Fibroblast of skin of left quadriceps (primary cell): Measurements from ENCODE around the gene OPA3.
A peak's percentile ranks its signal among the peaks of the same experiment; 100 is the strongest.

Experiments
- DNase-seq, 2 experiments: peaks; one replicate each; pipeline ENCODE4 v3.0.0-alpha.2; 2013; ENCODE audit warnings: low read depth in 2 of 2

Gene OPA3

GRCh38 chr19:45567609-45568008 lies 17.0 kb downstream of the OPA3 start:
- no peak for DNase-seq

- no peak for DNase-seq
Observed at GRCh38 chr19:45564131-45564780, 20.3 kb downstream of the OPA3 start.

- no peak for DNase-seq
Observed at GRCh38 chr19:45560686-45561085, 23.9 kb downstream of the OPA3 start.

GRCh38 chr19:45560038-45560437 lies 24.6 kb downstream of the OPA3 start:
- no peak for DNase-seq

- DNase-seq, result no peak
Observed at GRCh38 chr19:45558399-45558878, 26.2 kb downstream of the OPA3 start.

- DNase-seq, result no peak
Observed at GRCh38 chr19:45556835-45557234, 27.8 kb downstream of the OPA3 start.

GRCh38 chr19:45554481-45554880 lies 30.1 kb downstream of the OPA3 start:
- DNase-seq, result no peak

GRCh38 chr19:45553464-45553863 lies 31.1 kb downstream of the OPA3 start:
- DNase-seq, result no peak

GRCh38 chr19:45547965-45548609 lies 36.5 kb downstream of the OPA3 start:
- DNase-seq, result no peak

- DNase-seq, result no peak
Observed at GRCh38 chr19:45547211-45547770, 37.3 kb downstream of the OPA3 start.

- DNase-seq, result no peak
Observed at GRCh38 chr19:45542234-45542668, 42.4 kb downstream of the OPA3 start.

GRCh38 chr19:45539459-45539858 lies 45.1 kb downstream of the OPA3 start:
- no peak for DNase-seq

GRCh38 chr19:45531349-45531748 lies 53.3 kb downstream of the OPA3 start:
- DNase-seq, result no peak

GRCh38 chr19:45529420-45529785 lies 55.2 kb downstream of the OPA3 start:
- DNase-seq, result no peak

- DNase-seq, result no peak
Observed at GRCh38 chr19:45528744-45529419, 55.7 kb downstream of the OPA3 start.

- no peak for DNase-seq
Observed at GRCh38 chr19:45528149-45528743, 56.4 kb downstream of the OPA3 start.

- DNase-seq, result no peak
Observed at GRCh38 chr19:45527731-45528130, 56.9 kb downstream of the OPA3 start.

- no peak for DNase-seq
Observed at GRCh38 chr19:45526971-45527370, 57.6 kb downstream of the OPA3 start.

GRCh38 chr19:45526143-45526542 lies 58.5 kb downstream of the OPA3 start:
- peak; percentile 53 to 61 for DNase-seq

GRCh38 chr19:45524575-45525129 lies 60.0 kb downstream of the OPA3 start:
- DNase-seq, result no peak

GRCh38 chr19:45523642-45524256 lies 60.9 kb downstream of the OPA3 start:
- peak; percentile 56 to 59 for DNase-seq
